AG09319 (cell line): ENCODE data around the gene DNAAF3.

Experiments
- DNase-seq: peaks from one replicate; pipeline ENCODE4 v3.0.0-alpha.2; 2010; ENCODE audit warnings: low read depth; ENCODE audit errors: extremely low read depth
- TF ChIP-seq, protein P1 (sequence below): IDR thresholded peaks from 2 replicates; pipeline ENCODE4 v1.5.1; 2011; ENCODE audit warnings: low read depth, mild to moderate bottlenecking, inconsistent platforms, low read length, moderate library complexity

DNAAF3 gene

DNA sequence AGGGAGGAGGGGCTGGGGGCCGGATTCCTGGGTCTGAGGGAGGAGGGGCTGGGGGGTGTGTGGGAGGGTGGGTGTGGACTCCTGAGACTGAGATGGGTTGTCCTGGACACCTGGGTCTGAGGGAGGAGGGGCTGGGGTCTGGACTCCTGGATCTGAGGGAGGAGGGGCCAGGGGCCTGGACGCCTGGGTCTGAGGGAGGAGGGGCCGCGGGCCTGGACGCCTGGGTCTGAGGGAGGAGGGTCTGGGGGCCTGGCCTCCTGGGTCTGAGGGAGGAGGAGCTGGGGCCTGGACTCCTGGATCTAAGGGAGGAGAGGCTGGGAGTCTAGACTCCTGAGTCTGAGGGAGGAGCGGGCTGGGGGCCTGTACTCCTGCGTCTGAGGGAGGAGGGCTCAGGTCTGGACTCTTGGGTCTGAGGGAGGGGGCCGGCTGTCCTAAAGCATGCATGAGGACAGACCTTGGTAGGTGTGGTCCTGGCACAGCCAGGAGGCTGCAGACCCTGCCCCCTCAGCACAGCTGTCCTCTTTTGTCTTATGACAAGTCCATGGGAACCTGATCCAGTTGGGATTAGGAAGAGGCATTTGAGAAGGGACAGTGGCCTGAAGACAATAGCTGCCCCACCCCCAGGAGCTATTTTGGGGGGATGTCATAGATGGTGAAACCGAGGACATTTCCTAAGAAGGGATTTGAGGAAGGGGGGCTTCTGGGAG is 18.7 kb downstream of the DNAAF3 start:
- no peak for DNase-seq
- TF ChIP-seq, protein P1, sequence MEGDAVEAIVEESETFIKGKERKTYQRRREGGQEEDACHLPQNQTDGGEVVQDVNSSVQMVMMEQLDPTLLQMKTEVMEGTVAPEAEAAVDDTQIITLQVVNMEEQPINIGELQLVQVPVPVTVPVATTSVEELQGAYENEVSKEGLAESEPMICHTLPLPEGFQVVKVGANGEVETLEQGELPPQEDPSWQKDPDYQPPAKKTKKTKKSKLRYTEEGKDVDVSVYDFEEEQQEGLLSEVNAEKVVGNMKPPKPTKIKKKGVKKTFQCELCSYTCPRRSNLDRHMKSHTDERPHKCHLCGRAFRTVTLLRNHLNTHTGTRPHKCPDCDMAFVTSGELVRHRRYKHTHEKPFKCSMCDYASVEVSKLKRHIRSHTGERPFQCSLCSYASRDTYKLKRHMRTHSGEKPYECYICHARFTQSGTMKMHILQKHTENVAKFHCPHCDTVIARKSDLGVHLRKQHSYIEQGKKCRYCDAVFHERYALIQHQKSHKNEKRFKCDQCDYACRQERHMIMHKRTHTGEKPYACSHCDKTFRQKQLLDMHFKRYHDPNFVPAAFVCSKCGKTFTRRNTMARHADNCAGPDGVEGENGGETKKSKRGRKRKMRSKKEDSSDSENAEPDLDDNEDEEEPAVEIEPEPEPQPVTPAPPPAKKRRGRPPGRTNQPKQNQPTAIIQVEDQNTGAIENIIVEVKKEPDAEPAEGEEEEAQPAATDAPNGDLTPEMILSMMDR: no peak

DNA sequence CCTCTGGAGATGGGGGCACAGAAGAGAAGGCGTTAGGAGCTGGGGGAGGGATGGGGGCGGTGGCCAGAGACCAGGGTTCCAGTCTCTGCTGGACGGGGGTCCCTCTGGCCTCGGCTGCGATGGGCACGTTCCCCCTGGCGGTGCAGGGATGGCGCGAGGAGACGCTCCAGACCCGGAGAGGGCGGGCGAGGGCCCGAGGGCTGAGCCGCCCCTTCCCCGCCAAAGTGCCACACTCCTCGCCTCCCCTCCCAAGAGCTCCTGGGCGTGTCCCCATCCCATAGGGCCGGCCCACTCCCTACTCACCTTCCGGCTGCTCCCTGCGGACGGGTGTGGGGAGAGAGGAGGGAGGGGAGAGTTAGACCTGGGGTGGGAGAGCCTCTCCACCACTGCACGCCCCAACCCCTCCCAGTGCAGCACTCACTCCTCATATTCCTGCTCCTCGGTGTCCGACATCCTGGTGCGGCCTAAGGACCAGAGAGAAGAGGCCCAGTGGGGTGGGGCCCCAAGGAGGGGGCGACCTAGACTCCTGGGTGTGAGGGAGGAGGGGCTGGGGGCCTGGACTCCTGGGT is 19.6 kb downstream of the DNAAF3 start:
- DNase-seq: no peak
- TF ChIP-seq, protein P1: no peak

DNA sequence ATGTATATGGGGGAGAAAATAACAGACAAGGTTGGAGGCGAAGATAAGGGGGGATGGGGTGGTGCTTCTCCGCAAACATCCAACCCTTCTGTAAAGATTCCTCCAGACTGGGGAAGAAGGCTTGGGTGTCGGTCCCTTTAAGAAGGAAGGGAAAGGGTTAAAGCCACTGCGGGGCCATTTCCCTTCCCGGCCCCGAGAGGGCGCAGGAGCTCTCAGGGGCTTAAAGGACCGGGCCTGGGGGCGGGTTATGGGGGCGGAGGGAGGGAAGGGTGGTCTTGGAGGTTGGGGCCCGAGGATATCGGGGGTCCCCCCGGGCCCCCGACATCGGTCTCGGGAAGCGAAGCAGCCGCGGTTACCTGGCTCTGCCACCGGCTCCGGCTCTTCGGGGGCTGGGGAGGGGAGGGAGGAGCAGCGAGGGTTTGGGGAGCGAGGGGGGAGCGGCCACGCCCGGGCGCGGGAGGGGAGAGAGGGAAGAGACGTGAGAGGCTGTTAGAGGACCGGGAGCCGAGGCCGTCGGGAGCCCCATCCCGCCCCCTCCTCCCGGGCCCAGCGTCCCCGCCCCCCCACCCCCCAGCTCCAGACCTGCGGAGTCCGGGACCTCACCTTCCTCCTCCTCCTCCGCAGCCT is 20.2 kb downstream of the DNAAF3 start:
- DNase-seq: no peak
- TF ChIP-seq, protein P1: peak; percentile 54

DNA sequence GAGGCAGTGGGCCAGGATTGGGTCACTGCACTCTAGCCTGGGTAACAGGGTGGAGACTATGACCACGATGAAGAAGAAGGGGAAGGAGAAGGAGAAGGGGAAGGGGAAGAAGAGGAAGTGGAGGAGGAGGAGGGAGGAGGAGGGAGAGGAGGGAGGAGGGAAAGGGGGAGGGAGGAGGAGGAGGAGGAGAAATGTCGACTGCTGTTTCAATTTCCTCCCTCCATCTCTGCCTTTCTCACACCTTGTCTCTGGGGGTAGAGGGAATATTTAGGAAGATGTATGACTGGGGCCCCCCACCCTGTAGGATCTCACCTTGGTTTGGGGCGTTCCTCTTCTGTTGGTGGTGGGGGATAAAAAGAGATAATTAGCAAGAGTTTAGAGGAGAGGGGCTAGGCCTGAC is 21.2 kb downstream of the DNAAF3 start:
- TF ChIP-seq, protein P1: no peak
- no peak for DNase-seq

DNA sequence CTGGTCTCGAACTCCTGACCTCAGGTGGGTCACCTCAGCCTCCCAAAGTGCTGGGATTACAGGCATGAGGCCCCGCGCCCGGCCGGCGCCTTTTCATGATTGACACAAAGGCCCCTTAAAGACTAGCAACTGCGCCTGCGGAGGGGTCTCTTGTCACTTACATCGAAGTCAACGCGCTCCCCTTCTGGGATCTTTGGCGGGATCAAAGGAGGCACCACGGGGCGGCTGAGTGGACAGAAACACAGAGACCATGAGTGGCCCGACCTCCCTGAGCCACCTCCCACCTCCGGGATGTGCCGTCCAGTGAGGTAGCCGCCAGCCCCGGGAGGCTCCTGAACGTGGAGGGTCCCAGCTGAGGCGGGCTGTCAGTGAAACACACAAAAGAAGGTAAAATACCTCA is 24.7 kb downstream of the DNAAF3 start:
- no peak for DNase-seq
- TF ChIP-seq, protein P1: no peak

DNA sequence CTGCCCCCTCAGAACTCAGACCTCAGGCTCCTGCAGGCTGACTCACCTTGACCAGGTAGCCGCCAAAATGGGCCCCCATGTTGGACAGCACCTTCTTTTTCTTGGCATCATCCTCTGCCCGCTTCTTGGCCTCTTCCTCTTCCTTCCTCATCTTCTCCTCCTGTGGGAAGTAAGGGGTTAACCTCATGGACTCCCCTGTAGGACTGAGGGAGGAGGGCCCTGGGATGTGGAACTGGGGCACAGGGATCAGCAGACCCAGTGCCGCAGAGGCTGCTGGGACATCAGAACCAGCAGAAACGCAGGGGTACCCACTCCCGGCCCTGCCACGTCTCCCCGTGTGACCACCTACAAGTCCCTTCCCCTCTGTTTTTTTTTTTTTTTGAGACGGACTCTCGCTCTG is 28.5 kb downstream of the DNAAF3 start:
- TF ChIP-seq, protein P1: no peak
- DNase-seq: no peak

DNA sequence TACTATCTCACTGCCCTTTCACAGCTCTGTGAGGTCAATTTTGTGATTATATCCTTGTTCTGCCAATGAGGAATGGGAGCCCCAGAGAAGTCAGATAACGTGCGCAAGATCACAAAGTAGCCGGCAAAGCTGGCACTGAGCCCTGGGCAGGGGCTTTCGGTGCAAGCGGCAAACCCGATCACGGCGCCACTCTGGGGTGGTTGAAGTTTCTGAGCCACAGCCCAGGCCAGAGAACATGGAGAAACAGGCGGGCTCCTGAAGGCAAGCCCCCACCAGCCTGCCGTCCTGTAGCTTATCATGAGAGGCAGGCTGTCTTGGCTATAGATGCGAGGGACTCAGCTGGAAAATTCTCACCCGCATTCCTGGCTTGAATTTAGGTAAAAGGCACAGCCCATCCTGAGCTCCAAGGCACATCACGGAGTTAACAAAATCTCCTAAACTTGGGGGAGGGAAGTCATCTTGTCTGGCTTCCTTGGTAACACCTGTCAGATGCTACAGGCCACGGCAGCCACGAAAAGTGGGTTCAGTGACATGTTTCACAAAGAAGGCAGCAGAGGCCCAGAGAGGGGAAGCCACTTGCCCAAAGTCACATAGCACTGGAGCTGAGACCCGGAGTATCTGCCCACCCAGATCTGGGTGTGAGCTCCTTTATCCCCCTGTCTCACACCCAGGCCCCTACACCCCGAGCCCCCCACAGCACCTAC is 29.9 kb downstream of the DNAAF3 start:
- no peak for DNase-seq
- TF ChIP-seq, protein P1: no peak
